ENCODE data around the gene TMUB1.

TMUB1 gene

DNA sequence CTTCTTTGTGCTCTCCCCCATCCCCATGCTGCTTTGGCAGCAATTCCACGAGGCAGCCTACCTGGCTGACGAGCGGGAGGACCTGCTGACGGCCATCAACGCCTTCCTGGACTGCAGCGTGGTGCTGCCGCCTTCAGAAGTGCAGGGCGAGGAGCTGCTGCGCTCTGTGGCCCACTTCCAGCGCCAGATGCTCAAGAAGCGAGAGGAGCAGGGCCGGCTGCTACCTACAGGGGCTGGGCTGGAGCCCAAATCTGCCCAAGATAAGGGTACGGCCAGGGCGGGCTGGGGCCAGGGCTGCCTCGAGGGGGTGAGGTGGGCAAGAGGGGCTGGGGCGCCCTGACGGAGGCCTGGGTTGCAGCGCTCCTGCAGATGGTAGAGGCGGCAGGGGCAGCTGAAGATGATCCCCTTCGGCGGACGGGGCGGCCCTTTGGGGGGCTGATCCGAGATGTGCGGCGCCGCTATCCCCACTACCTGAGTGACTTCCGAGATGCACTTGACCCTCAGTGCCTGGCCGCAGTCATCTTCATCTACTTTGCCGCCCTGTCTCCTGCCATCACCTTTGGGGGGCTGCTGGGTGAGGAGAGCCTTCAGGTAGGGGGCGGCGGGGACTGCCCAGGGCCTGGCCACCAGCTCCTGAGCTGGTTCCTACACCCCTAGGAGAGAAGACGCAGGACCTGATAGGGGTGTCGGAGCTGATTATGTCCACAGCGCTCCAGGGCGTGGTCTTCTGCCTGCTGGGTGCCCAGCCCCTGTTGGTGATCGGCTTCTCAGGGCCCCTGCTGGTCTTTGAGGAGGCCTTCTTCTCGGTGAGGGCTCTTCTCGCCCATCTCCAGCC, 12.0 kb downstream of the TMUB1 start:
- DNase-seq (ENCODE audit: extremely low read depth in 1 of 2, low read depth in 1 of 2) = no peak

DNA sequence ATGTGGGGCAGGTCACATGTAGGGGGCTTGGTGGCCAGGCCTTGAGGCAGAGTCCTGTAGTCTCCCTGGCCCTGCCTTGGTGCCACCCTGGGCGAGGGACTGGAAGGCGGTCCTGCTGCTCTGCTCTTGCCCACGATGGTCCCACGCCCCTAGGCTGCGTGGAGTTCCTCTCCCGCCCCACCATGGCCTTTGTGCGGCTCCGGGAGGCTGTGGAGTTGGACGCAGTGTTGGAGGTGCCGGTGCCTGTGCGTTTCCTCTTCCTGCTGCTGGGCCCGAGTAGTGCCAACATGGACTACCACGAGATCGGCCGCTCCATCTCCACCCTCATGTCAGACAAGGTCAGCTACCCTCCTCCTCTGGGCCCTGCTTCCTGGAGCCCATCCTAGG, 12.7 kb downstream of the TMUB1 start:
- DNase-seq (ENCODE audit: extremely low read depth in 1 of 2, low read depth in 1 of 2) = no peak

DNA sequence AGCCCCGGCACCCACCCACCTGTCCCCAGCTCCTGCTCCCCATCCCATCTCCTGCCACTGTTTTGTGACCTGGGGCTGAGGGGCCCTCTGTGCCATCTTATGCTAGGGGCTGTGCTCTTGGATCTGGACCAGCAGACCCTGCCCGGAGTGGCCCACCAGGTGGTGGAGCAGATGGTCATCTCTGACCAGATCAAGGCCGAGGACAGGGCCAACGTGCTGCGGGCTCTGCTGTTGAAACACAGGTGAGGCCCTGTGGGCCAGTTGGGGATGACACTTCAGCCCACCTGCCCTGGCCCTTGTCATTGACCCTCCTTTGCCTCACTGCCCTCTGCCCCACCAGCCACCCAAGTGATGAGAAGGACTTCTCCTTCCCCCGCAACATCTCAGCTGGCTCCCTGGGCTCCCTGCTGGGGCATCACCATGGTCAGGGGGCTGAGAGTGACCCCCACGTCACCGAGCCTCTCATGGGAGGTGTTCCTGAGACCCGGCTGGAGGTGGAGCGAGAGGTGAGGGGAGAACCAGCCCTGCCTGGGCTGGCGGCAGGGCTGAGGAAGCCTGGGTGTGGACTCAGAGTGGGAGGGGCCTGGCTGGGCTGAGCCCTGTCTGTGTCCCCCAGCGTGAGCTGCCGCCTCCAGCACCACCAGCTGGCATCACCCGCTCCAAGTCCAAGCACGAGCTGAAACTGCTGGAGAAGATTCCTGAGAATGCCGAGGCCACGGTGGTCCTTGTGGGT, 13.3 kb downstream of the TMUB1 start:
- DNase-seq (ENCODE audit: extremely low read depth in 1 of 2, low read depth in 1 of 2) = no peak

DNA sequence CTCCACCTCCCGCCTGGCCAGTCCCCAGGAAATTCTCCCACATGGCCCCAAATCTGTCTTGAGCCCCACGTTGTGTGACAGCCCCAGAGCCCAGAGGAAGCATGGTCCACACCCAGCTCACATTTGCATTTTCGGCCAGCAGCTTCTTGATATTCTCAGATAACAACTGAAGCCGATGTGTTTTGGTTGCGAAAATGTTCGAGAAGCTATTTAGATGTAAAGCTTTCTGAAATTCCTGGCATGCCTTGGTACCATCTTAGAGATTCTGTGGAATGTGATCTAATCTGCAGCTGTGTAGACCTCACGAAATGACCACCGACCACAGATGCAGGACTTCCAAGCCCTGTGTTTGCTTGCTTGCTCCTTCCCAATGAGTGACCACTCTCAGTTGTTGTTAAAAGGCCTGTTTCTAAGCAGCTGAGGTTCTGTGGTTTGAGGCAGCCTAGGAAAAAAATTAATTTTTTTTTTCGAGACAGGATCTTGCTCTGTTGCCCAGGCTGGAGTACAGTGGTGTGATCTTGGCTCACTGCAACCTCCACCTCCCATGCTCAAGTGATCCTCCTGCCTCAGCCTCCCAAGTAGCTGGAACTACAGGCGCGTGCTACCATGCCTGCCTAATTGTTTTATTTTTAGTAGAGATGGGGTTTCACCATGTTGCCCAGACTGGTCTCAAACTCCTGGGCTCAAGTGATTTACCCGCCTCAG, 15.1 kb downstream of the TMUB1 start:
- DNase-seq (ENCODE audit: extremely low read depth in 1 of 2, low read depth in 1 of 2) = no peak

DNA sequence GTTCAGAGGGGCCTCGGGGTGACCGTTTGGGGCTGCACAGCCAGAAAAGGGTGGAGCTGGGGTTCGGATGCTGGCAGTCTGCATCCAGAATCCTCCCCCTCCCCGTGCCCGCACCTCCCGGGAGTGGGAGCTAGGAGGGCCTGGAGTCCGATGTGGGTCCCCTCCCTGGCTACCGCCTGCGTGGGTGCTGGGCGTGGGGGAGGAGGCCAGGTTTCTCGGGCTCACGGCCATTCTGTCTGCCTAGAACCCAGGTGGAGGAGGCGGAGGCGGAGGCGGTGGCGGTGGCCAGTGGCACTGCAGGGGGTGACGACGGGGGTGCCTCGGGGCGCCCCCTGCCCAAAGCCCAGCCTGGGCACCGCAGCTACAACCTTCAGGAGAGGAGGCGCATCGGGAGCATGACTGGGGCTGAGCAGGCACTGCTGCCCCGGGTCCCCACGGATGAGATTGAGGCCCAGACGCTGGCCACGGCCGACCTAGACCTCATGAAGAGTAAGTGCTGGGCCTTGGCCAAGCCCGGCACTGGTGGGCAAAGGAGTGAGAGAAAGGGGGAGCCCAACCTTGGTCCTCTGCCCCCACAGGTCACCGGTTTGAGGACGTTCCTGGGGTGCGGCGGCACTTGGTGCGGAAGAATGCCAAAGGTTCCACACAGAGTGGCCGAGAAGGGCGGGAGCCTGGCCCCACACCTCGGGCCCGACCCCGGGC, 16.9 kb downstream of the TMUB1 start:
- DNase-seq (ENCODE audit: extremely low read depth in 1 of 2, low read depth in 1 of 2) = no peak

DNA sequence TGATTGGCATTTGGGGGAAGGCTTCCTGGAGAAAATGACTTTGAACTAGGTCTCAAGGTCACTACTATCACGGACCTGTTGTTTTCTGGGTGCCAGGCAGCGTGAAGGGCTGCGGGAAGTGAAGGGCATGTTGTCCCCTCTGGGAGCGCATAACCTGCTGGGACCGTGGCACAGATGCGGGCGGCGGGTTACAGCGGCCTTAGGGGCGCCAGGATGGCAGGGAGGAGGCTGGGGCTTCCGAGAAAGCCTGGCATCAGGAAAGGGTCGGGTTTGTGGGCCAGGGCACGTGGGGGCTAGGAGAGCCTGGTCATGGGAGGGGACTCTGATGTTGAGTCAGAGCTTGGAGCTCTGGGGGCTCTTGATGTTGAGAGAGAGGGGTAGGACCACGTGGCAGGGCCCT, 17.8 kb downstream of the TMUB1 start:
- DNase-seq (ENCODE audit: extremely low read depth in 1 of 2, low read depth in 1 of 2) = no peak

DNA sequence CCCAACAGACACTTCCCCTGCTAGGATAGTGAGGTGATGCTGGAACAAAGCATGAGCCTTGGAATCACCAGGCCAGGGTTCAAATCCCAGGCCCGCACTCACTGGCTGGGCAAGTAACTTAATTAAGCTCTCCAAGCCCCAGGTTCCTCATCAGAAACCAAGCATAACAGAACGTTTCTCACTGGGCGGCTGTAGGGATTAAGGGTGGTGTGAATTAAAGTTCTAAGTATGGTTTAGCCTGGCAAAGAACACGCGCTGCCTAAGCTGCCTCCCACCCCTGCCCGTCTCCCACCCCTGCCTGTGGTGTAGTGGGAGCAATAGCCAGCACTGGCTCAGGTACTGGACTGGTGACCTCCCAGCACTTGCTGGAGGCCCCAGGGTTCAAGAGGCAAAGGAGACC, 18.3 kb downstream of the TMUB1 start:
- no peak for DNase-seq (ENCODE audit: extremely low read depth in 1 of 2, low read depth in 1 of 2)

- DNase-seq (ENCODE audit: extremely low read depth in 1 of 2, low read depth in 1 of 2) = no peak
Measured at GRCh38 chr7:151064454-151064853, 18.8 kb downstream of the TMUB1 start.

- no peak for DNase-seq (ENCODE audit: extremely low read depth in 1 of 2, low read depth in 1 of 2)
Measured at GRCh38 chr7:151063212-151063561, 20.1 kb downstream of the TMUB1 start.

GRCh38 chr7:151062399-151063211, 20.7 kb downstream of the TMUB1 start:
- DNase-seq (ENCODE audit: extremely low read depth in 1 of 2, low read depth in 1 of 2) = no peak

GRCh38 chr7:151062111-151062398, 21.2 kb downstream of the TMUB1 start:
- DNase-seq (ENCODE audit: extremely low read depth in 1 of 2, low read depth in 1 of 2) = no peak

- no peak for DNase-seq (ENCODE audit: extremely low read depth in 1 of 2, low read depth in 1 of 2)
Measured at GRCh38 chr7:151061213-151062110, 21.8 kb downstream of the TMUB1 start.

- DNase-seq (ENCODE audit: extremely low read depth in 1 of 2, low read depth in 1 of 2) = no peak
Measured at GRCh38 chr7:151060416-151061212, 22.7 kb downstream of the TMUB1 start.

DNA sequence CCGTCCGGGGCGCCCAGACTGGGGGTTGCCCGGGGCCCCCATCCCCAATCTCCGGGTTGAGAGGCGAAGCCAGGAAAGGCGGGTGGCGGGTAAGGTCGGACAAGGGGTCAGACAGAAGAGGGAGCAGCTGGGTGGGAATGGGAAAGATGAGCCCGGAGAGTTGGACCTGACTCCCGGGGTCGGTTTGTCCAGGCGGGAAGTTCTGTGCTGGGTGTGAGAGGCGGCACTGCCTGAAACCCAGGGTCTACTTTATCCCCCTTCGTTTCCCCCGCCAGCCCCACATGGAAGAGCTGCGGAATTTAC, 23.2 kb downstream of the TMUB1 start:
- DNase-seq (ENCODE audit: extremely low read depth in 1 of 2, low read depth in 1 of 2) = no peak

- DNase-seq (ENCODE audit: extremely low read depth in 1 of 2, low read depth in 1 of 2) = peak in 1 of 2 donors; percentile 69
Measured at GRCh38 chr7:151059367-151060112, 23.8 kb downstream of the TMUB1 start, which contains the start of gene SLC4A2. Gene SLC4A2 (plus strand): TSS chr7:151059589. CDS start chr7:151061988, 2,399 bp downstream.

DNA sequence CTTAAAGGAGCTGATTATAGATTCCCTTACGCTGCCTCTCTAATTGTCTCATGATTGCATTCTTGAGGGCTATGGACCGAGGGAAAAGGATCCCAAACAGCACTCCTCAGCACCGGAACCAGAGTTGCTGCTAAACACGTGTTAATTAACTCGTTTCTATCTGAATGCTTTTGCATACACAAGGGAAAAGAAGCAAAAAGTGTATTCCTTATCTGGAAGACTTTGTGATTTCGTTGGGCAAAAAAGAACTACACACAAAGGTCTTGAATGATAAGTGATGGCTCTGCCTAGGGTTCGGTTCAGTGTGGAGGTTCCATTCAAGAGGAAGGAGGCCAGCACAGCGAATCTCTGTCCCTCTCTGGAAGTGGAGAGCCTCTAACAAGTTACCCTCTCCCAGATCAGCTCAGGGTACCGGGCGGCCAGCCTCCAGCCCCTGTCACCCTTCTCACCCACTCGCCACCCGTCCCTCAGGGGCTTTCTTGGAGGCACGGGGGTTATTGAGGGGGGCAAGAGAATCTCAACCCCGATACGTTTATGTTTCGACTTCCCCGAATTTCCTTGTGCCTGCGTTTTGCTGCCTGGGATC, 24.4 kb downstream of the TMUB1 start:
- DNase-seq (ENCODE audit: extremely low read depth in 1 of 2, low read depth in 1 of 2) = no peak

DNA sequence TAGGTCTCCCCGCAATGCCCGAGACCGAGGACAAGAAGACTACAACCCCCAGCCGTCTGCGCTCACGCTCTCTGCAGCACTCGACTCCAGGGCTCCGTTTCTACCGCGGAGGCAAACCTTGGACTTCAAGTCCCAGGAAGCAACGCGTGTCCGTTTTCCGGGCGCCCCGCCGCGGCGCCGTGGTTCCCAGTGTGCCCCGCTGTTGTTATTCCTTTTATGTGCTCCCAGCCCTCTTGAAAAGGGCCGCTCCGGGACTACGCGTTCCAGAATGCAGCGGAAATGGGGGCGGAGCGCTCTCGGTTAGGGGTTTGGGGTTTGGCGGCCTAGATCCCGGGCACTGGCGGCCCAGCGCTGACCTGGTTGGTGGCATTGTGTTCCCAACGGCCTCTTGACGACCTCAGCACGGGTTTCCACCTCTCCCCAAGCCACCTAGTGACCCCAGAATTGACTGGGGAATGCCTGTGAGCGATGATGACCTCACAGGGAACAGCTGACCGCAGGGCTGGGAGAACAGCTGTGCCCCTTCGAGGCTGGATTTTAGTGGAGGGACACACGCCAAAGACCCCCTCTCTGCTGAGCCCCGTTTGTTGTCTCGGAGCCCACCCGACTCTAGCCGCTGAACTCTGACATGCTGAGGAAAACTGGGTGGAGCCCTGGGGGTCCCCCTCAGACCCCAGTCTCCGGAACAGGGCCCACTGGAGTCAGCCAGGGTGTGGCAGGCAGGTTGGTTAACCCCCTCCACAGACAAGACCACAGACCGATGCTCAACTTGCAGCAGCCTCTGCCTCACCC, 25.1 kb downstream of the TMUB1 start:
- peak; percentile 93 to 96 for DNase-seq (ENCODE audit: extremely low read depth in 1 of 2, low read depth in 1 of 2)
